NK-92 treated with Interleukin-12 subunit alpha and Interleukin-12 subunit beta, amount 100 ng/mL, for 24 hours (cell line): ENCODE results near the gene OTULIN.

Experiments used
- DNase-seq: peaks from one replicate; lab custom pipeline; 2025; lab: John Stamatoyannopoulos, UW

OTULIN gene

DNA sequence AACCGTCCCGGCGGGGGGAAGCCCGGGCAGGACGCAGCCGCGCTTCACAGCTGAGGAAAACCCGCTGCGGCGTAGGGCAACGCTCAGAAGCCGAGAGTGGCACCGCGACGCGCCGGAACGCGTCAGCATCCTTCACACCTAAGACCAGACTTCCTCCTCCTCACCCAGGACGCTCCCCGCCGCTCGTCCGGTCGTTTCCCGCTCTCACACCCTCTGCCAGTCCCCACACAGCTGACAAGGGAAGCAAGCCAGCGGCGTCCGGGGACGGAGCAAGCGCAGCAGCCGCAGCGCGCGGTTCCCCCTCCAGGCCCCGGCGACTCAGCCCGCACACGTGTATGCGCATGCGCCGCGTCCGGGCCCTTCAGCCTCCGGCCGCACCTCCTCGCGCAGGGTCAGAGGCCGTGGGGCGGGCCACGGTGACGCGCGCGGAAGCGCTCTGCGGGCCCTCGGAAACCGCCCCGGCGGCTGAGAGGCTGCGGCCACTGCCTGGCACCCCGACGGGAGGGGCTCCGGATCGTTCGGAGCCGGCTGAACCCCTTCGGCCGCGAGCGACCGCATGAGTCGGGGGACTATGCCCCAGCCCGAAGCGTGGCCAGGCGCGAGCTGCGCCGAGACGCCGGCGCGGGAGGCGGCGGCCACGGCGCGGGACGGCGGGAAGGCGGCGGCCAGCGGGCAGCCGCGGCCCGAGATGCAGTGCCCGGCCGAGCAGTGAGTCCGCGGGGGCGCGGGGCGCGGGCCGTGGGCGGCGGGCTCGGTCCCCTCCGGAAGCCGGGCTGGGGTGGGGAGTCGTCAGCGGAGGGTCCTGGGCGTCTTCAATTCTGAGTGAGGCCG is at the start of gene OTULIN:
Gene OTULIN (plus strand): TSS at position 449 of the 831 bp plus-strand sequence. CDS start 108 bp downstream, at position 557.
- DNase-seq: peak; percentile 93

GRCh38 chr5:14615365-14615764 is 49.2 kb upstream of the OTULIN start:
- DNase-seq: no peak

- no peak for DNase-seq
These were observed 47.1 kb upstream of the OTULIN start for GRCh38 chr5:14617441-14617840.

- no peak for DNase-seq
These were observed 37.2 kb upstream of the OTULIN start for GRCh38 chr5:14627270-14627669.

- DNase-seq: no peak
These were observed 36.2 kb upstream of the OTULIN start for GRCh38 chr5:14628346-14628745.

DNA sequence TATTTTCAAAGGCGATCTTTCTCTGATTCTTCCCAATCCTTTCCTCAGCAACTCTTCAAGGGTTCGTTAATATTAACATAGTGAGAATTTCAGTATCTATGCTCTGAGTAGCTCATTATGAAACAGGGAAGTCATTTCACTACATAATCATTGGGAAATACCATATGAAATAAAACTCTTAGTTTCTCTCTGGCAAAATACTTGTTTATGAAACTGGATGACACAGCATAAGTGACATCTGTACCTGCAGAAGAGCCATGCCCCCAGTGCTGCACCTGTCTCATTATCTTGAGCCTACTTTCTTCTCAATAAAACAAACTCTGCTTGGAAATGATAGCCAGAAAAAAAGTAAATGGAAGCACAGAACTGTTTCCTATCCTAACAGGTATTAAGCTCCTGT is 33.8 kb upstream of the OTULIN start:
- no peak for DNase-seq

GRCh38 chr5:14635656-14636055 is 28.9 kb upstream of the OTULIN start:
- no peak for DNase-seq

- no peak for DNase-seq
These were observed 23.8 kb upstream of the OTULIN start for GRCh38 chr5:14640765-14641164.

DNA sequence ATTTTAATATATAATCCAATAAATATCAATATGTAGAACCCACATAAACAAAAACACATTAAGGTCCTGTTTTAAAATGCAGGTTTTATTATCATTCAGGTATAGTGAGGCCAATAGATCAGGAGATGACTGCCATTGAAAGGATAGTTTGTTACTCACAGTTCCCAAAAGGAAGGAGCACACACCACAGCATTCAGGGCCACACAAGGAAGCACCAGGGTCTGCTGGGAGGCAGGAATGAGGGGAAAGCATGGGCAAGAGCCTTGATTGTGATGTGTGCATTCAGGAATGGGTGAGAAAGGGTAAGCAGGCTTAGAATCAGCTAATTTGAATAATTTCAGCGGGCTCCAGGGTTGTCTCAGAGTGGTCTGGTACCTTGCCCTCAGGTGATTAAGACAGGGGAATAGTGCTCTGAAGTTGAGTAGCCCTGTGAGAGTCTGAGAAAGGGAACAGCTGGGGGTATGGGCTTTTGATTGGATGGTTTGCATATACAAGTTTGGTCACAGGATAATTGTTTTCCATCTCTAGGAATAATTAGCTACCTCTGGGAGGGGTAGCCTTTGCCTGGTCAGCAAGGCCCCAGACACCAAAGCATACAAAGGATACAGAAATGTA is 19.8 kb upstream of the OTULIN start:
- DNase-seq: no peak

GRCh38 chr5:14650052-14650451 is 14.5 kb upstream of the OTULIN start:
- DNase-seq: no peak

GRCh38 chr5:14655146-14655741 is 9.3 kb upstream of the OTULIN start:
- no peak for DNase-seq

- no peak for DNase-seq
These were observed 7.6 kb upstream of the OTULIN start for GRCh38 chr5:14656898-14657297.

- DNase-seq: no peak
These were observed 4.5 kb upstream of the OTULIN start for GRCh38 chr5:14659821-14660607.

DNA sequence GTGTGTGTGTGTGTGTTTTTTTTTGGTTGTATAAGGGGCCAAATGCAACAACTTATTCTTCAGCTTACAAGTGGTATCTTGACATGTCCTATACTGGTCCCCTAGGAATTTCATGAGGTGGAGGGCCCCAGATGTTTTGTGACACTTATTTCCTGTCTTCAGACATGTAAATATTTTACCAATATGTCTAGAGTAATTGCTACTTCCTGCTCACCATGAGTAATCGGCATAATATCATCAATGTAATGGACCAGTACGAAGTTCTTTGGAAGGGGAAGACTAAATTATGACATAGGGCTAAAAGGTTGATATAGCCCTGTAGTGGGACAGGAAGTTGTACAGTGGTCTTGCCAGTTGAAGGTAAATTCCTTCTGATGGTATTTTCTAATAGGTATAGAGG is 3.7 kb upstream of the OTULIN start:
- DNase-seq: no peak

GRCh38 chr5:14662721-14663260 is 1.7 kb upstream of the OTULIN start:
- DNase-seq: no peak

DNA sequence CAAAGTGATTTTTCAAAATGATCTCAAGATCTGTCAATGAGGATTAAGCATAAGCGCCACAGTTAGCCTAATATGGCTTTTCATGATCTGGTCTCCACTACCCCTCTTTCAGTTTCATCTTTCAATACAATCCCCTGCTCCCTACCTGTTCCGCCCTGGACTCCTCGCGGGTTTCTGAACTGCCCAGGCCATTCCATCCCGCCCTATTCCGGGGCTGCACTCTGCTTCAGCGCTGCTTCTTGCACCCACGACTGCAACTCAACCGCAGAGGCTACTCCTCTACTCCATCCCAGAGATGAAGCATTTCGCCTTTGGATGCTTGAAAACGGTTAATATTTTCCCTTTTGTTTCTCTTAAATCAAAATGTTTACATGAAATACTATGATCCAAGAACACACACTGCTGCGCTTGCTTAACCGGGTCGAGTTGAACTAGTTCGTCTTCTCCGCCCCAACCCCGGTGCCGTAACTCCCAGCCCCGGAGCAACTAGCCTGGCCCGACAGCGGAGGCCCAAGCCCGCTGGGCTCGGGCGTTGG is 716 bp upstream of the OTULIN start:
- DNase-seq: peak; percentile 40

GRCh38 chr5:14665101-14665822 is 744 bp downstream of the OTULIN start:
- peak; percentile 33 for DNase-seq

GRCh38 chr5:14665949-14666348 is 1.4 kb downstream of the OTULIN start:
- peak; percentile 32 for DNase-seq

DNA sequence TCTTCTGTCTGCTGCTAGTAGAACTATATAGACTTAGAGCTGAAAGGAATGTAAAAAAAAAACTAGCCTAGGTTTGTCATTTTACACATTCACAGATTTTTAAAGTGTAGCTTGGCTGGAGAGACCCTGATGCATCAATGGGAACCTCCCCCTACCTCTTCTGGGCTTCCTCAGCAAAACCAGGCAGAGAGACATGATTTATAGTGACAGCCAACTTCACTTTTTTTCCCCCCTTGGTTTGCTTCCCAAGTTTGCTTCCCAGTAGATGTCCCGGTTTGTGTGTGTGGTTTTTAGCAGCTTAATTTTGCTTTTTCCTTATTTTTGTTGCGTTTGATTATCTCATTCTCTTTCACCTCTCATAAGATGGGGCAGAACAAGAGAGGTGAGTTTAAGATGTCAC is 1.8 kb downstream of the OTULIN start:
- DNase-seq: no peak

GRCh38 chr5:14667290-14667689 is 2.8 kb downstream of the OTULIN start:
- no peak for DNase-seq

- no peak for DNase-seq
These were observed 3.3 kb downstream of the OTULIN start for GRCh38 chr5:14667770-14668169.
